GM13976 (cell line): ENCODE measurements around the gene TBC1D5.

Experiments used
- DNase-seq: peaks from one replicate; pipeline ENCODE4 v3.0.0; 2012; ENCODE audit warnings: low spot score
- CTCF ChIP-seq: IDR thresholded peaks from 2 replicates; pipeline ENCODE4 v1.5.1; 2012; ENCODE audit warnings: borderline replicate concordance, mild to moderate bottlenecking; ENCODE audit not compliant: insufficient read depth; ENCODE audit errors: extremely low read depth, missing control alignments, control extremely low read depth
- in situ Hi-C: fragments of 300-500 bp; cut with MboI; formaldehyde crosslinking; loops from one replicate; pipeline ENCODE4 v1.12.0; 2022; ENCODE audit warnings: low sequenced_read_pairs, mixed read lengths, inconsistent platforms; ENCODE audit not compliant: unreplicated experiment

The TBC1D5 gene

GRCh38 chr3:17314171-17314570, 428.3 kb downstream of the TBC1D5 start:
- no peak for TF ChIP-seq CTCF
- in situ Hi-C loops = no loop called here
- DNase-seq = no peak

DNA sequence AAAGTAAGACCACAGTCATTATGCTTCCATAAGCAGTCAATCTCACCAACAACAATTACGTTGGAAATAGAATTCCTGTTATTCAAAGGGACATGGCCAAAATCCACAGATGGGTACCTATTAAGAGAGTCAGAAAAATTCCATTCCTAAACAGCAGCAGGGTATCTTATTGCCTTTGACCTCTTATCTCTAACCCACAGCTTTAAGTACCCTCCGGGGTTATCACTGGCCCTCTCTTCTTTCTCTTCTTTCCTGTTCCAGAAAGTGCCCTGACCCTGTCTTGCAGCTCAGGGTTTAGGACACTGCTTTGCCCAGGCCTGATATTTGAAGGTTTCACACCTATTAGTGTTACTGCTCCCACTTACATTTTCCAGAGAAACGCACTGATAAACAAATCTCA, 428.7 kb downstream of the TBC1D5 start:
- in situ Hi-C loops = no loop called here
- no peak for DNase-seq
- TF ChIP-seq CTCF = no peak

DNA sequence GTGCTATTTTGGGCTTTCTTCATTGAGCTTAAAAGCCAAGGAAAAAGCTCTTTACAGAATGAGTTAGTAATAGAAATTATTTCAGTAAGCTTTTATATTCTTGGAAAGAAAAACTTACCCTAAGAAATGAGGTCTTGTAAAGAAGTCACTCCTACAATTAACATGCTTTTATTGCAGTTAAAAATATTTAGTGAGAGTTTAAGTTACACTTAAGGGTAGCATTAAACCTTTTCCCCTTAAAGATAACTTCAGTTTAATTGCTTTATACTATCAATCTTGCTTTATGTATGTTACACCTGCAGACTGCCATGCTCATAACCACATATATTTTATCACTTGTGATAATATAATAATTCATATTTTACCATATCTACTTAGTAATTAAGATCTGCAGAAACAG, 431.4 kb downstream of the TBC1D5 start:
- in situ Hi-C loops = no loop called here
- no peak for DNase-seq
- TF ChIP-seq CTCF = no peak

DNA sequence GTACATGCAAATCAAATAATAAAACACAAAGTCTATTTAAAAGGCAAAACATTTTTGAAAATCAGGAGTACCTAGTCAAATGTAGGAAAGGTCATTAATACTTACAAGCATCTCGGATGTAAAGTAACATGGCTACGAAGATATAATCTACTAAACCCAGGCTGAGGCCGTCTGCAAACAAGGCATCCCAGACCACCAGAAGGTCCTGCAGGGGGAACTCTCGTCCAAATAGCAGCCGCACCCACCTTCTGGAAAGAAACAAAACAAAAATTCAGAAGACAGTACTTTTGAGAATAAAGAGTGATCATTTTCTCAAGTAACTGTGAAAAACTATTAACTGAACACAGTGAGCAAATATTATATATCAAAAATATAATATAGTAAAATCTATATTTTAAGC, 434.5 kb downstream of the TBC1D5 start:
- in situ Hi-C loops = no loop called here
- TF ChIP-seq CTCF = no peak
- no peak for DNase-seq

DNA sequence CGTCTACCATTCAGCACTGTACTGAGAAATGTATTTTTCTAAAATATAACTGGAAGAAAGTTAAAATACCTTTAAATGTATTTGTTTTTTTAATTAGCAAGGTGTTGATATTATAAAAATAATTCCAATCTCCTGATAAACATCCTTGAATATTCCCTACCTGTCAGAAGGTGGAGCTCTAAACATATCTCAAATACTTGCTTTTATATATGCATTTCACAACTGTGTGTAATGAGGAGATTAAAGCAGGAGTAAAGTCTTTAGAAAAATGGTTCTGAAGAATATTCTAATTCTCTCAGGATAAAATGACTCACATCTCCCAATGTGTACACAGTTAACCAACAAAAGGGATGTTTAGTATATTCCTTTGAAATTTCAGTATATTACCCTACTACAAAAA, 434.9 kb downstream of the TBC1D5 start:
- no peak for TF ChIP-seq CTCF

DNA sequence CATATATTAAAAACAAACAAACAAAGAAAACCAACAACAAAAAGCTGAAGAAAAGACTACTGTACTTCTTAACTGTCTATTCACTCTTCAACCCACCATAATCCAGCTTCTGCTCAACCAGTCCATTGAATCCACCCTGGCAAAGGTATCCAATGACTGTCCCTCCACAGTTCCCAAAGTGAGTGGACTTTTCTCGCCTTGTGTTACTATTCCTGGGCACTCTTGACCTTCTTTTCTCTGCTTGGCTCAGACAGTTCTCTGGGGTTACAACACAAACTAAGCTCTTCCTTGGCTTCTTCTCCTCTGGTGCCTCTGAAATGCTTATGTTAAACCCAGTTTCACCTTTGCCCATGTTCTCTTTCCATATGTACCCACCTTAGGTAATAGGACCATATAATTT, 437.5 kb downstream of the TBC1D5 start:
- no peak for TF ChIP-seq CTCF
- in situ Hi-C loops = no loop called here
- no peak for DNase-seq

More for the DNA sequence above, 434.9 kb downstream of the TBC1D5 start:
- no peak for DNase-seq
- in situ Hi-C loops = no loop called here

DNA sequence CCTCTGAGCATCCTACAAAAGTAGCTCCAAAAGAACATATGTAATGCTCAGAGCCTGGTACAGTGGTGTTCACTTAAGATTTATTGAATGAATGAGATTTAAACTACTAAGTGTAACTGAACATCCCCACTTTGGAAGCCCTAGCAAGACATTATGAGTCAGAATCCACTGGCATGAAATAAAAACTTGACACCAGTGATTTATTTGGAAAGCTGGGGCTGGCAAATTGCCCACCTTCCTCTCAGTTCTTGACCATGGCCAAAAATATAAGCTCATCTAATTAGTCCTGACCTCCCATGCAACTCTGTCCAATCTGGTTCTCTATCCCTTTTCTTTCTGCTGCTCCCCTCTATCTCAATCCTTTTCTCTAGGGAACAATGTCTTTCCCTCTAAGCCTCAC, 439.7 kb downstream of the TBC1D5 start:
- in situ Hi-C loops = no loop called here
- DNase-seq = no peak
- TF ChIP-seq CTCF = no peak
